GM18519 (cell line): ENCODE measurements around the gene PGAP3.

Source experiments
- ATAC-seq: cut with Tn5 transposase; IDR thresholded peaks from one replicate; pipeline ENCODE4 v1.9.1; 2021; ENCODE audit warnings: mild to moderate bottlenecking, moderate library complexity; ENCODE audit not compliant: unreplicated experiment, low FRiP score

PGAP3 gene

GRCh38 chr17:39661744-39662541 lies 25.9 kb downstream of the PGAP3 start:
- ATAC-seq, result no peak

DNA sequence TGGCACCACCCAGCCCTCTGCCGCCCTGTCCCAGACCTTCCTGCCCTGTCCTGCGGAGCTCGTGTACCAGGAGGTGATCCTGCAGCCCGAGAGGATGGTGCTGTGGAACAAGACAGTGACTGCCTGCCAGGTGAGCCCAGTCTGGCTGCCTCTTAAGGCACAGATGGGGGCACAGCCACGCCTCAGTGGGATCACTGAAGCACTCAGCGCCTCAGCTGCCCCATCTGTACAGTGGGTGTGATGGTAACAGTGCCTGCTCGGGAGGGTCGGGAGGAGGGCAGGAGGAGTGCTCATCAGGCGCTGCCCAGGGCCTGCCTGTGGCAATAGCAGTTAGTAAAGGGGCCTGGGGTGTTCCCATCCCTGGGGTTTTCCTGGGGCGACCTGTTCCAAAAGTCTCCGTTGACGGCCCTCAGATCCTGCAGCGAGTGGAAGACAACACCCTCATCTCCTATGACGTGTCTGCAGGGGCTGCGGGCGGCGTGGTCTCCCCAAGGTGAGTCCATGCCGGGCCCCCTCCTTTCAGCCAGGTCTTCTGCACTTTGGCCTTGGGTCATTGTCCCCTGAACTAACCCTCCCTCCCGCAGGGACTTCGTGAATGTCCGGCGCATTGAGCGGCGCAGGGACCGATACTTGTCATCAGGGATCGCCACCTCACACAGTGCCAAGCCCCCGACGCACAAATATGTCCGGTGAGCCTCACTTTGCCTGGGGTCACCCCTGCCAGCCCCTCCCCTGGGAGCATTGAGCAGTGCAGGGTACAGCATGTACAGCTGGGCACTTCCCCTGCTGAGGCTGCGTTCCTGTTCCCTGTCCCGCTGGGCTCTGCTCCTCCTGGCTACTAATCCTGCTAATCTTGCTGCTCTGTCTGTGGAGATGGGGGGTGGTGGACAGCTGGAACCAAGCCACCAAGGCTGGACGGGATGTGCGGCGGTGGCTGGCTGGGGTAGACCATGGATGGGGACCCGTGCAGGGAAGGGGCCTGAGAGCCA lies 27.2 kb downstream of the PGAP3 start:
- no peak for ATAC-seq

DNA sequence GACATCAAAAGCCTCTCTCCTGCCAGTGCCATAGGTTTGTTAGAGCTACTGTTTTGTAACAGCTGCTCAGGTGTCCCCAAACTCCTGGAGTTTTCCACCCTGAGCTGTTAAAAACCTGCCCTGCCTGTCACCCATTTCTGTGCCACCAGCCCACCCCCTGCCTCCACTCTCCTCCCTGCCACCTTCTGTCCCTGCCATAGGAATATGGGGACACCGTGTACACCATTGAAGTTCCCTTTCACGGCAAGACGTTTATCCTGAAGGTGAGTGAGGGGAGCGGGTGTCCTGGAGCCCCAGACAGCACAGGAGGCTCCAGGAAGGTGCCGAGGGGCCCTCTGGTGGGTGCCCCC lies 27.9 kb downstream of the PGAP3 start:
- no peak for ATAC-seq

DNA sequence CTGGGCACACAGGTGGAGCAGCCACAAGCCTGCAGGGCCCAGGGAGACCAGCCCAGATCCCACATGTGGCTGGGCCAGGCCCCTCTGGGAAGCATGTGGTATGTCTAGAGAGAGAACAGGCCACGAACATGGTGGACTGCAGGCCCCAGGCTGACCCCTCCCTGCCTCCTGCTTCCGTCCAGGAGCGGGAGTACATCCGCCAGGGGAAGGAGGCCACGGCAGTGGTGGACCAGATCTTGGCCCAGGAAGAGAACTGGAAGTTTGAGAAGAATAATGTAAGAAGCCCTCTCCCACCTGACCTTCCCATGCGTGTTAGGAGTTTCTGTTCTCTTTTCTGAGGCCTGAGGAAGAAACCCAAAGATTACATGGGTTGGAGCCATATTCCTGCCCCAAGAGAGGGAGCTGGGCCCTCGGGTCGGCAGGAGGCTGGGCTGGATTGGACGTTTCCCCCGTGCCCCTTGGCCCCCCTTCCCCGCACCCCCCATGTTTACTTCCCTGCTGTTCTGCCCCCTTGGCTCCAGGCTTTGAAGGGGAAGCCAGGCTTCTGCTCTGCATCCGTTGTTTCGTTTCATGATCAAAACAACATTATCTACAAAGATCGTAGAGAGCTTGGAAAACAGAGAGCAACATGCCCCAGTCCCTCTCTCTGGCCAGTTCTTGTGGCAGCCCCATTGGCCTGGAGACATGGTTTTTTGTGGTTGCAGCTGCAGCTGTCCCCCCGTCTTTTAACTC lies 28.4 kb downstream of the PGAP3 start:
- no peak for ATAC-seq

GRCh38 chr17:39658760-39659159 lies 29.1 kb downstream of the PGAP3 start:
- no peak for ATAC-seq

DNA sequence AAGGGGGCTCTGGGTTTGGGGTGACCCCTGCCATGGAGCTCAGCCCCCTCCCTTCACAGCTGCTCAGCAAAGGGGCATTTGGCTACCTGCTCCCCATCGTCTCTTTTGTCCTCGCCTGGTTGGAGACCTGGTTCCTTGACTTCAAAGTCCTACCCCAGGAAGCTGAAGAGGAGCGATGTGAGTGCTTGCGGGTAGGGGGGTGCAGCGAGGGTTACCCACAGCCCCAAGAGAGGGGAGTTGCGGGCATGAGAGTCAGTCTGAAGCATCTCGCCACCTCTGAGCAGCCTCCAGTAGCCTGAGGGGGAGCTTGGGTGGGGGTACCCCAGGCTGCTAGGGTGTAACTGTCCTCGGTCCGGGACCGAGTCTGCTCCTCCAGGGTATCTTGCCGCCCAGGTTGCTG lies 29.5 kb downstream of the PGAP3 start:
- ATAC-seq, result no peak

DNA sequence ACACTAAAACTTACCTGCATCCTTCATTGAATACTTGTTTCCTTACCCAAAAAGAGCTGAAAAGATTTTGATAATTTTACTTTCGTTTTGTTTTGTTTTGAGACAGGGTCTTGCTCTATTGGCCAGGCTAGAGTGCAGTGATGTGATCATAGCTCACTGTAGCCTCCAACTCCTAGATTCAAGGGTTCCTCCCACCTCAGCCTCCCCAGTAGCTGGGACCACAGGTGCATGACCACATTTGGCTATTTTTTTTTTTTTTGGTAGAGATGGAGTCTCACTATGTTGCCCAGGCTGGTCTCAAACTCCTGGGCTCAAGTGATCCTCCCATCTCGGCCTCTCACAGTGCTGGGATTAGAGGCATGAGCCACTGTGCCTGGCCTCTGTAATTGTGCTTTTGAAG lies 32.8 kb downstream of the PGAP3 start:
- no peak for ATAC-seq

GRCh38 chr17:39653662-39654331 lies 34.1 kb downstream of the PGAP3 start:
- no peak for ATAC-seq

DNA sequence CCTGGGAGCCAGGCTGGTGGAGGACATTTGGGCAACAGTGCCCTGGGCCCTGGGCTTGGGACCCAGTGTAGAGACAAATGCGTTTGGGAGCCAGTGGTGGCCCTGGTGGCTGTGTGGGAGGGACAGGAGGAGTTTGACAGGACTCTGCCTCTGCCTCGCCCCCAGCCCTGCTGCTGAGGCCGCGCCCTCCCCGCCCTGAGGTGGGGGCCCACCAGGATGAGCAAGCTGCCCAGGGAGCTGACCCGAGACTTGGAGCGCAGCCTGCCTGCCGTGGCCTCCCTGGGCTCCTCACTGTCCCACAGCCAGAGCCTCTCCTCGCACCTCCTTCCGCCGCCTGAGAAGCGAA lies 34.6 kb downstream of the PGAP3 start:
- ATAC-seq, result no peak

- no peak for ATAC-seq
Measured at GRCh38 chr17:39652587-39653315, 35.1 kb downstream of the PGAP3 start.

GRCh38 chr17:39651923-39652586 lies 35.8 kb downstream of the PGAP3 start:
- ATAC-seq, result no peak

DNA sequence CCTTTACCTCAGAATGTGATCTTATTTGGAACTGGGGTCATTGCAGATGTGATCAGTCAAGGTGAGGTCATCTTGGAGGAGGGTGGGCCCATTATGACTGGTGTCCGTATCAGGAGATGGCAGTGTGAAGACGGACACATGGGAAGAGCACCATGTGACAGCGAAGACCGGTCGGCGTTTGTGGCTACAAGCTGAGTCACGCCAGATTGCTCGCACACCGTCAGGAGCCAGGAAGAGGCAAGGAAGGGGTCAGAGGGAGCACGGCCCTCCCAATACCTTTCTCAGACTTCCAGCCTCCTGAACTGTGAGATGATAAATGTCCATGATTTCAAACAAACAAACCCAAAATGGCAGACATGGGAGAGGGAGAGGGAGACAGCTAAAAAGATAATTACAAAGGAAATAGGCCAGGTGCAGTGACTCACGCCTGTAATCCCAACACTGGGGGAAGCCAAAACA lies 37.7 kb downstream of the PGAP3 start:
- ATAC-seq, result no peak

DNA sequence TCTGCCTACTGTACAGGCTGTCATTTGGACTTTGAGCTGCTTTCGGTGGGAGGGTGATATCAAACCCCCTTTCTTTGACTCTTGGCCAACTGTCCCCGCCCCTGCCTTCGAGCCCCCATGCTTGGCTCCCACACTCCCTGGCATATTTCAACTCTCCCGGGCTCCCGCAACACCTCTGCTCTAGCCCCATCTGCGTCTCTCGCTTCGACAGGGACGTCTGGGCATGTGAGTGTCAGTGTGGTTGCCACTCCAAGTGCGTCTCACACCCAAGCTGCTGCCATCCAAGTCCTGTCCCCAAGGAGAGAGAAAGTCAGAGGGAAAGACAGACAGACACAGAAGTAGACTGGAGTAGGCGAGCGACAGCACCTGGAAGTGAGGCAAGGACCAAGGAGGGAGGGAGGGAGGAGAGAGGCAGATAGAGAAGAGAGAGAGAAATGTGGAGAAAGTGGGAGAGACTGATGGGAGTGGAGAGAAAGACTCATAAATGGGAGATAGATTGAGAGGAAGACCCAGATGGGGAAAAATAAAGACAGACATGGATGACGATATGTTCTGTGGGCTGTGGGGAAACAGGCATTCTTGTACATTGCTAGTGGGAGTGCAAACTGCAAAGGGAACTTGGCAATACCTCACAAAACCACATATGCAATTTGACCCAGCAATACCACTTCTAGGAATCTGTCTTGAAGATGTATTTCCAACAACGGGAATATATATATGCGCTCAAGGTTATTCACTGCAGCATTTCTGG lies 39.1 kb downstream of the PGAP3 start:
- ATAC-seq, result no peak

GRCh38 chr17:39647256-39647655 lies 40.6 kb downstream of the PGAP3 start:
- ATAC-seq, result no peak

- no peak for ATAC-seq
Measured at GRCh38 chr17:39643271-39643670, 44.6 kb downstream of the PGAP3 start.

- no peak for ATAC-seq
Measured at GRCh38 chr17:39642291-39643074, 45.4 kb downstream of the PGAP3 start.

- ATAC-seq, result no peak
Measured at GRCh38 chr17:39641883-39642282, 46.0 kb downstream of the PGAP3 start.

GRCh38 chr17:39641097-39641496 lies 46.8 kb downstream of the PGAP3 start:
- ATAC-seq, result no peak
